ENCODE data around the gene HTATIP2.

Gene HTATIP2

GRCh38 chr11:20337526-20338154 is 25.9 kb upstream of the HTATIP2 start:
- no peak for TF ChIP-seq ZBTB7A (IDR thresholded peaks at IDR 0.05; ENCODE audit: low read depth)
- peak; percentile 52 for TF ChIP-seq RAD21 (IDR thresholded peaks at IDR 0.05; ENCODE audit: low read depth)

DNA sequence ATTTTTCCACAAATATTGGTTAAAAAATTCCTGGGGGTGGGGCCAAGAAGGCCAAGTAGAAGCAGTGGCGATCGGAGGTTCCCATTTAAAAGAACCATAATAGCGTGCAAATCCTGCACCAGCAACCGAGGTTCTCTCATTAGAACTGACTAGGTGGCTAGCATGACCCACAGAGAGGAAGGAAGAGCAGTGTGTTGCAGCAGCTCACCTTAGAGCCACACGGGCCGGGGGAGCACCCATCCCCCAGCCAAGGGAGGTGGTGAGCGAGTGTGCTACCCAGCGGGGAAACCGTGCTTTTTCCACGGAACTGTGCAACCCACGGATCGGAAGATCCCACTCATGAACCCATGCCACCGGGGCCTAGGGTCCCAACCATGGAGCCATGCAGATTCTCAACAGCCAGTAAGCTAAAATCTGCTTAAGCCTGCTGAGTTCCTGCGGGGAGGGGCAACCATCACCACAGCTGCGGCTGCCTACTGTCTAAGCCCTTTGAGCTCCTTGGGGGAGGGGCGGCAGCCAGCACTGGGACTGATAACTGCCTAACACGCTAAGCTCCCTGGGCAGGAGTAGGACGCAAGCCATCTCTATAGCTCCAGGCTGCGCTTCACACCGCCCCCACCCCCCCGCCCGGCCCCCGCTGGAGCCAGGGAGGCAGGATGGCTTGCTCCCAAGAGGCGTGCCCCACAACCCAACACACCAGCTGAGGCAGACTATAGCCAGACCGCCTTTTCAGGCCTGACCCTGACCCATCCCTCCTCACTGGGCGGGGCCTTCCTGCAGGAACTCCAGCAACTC is 21.0 kb upstream of the HTATIP2 start:
- TF ChIP-seq, protein P1, sequence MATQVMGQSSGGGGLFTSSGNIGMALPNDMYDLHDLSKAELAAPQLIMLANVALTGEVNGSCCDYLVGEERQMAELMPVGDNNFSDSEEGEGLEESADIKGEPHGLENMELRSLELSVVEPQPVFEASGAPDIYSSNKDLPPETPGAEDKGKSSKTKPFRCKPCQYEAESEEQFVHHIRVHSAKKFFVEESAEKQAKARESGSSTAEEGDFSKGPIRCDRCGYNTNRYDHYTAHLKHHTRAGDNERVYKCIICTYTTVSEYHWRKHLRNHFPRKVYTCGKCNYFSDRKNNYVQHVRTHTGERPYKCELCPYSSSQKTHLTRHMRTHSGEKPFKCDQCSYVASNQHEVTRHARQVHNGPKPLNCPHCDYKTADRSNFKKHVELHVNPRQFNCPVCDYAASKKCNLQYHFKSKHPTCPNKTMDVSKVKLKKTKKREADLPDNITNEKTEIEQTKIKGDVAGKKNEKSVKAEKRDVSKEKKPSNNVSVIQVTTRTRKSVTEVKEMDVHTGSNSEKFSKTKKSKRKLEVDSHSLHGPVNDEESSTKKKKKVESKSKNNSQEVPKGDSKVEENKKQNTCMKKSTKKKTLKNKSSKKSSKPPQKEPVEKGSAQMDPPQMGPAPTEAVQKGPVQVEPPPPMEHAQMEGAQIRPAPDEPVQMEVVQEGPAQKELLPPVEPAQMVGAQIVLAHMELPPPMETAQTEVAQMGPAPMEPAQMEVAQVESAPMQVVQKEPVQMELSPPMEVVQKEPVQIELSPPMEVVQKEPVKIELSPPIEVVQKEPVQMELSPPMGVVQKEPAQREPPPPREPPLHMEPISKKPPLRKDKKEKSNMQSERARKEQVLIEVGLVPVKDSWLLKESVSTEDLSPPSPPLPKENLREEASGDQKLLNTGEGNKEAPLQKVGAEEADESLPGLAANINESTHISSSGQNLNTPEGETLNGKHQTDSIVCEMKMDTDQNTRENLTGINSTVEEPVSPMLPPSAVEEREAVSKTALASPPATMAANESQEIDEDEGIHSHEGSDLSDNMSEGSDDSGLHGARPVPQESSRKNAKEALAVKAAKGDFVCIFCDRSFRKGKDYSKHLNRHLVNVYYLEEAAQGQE (IDR thresholded peaks at IDR 0.05; ENCODE audit: low read depth): no peak

GRCh38 chr11:20351136-20351535 is 12.4 kb upstream of the HTATIP2 start:
- TF ChIP-seq TCF12 (IDR thresholded peaks at IDR 0.05; ENCODE audit: low read depth) (no peak), TAF1 (IDR thresholded peaks at IDR 0.05; ENCODE audit: low read depth) (no peak), FOXM1 (IDR thresholded peaks at IDR 0.05; ENCODE audit: borderline replicate concordance, low read depth) (no peak), MAX (IDR thresholded peaks at IDR 0.05) (no peak), EP300 (IDR thresholded peaks at IDR 0.05; ENCODE audit: borderline replicate concordance) (no peak), ZBTB7A (IDR thresholded peaks at IDR 0.05; ENCODE audit: low read depth) (no peak), NFIC (IDR thresholded peaks at IDR 0.05) (no peak), TEAD4 (IDR thresholded peaks at IDR 0.05) (no peak), YY1 (IDR thresholded peaks at IDR 0.05; ENCODE audit: low read depth) (no peak), USF1 (IDR thresholded peaks at IDR 0.05) (no peak)

DNA sequence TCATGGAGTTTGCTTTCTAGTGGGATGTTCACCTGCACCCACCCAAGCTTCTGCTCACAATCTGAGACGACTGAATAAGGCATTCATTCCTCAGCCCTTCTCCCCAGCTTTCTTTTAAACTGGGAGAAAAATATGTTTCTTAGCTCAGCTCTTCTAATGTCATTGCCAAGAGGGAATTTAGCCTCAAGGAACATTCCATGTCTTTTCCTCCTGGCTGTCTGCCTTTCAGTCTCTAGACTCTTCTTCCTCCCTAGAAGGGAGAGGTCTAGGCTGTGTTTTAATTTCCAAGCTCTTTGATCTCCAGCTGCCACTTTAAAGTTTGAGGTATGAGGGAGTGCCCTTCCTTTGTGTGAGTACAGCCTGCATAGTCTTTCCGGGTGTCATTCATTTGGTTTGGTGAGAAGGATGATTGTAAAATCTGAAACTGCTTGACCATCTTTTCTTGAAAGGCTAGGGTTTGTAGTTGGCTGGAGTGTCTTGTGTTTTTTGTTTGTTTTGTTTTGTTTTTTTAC is 11.7 kb upstream of the HTATIP2 start:
- TF ChIP-seq, protein P1 (IDR thresholded peaks at IDR 0.05; ENCODE audit: low read depth): no peak
- no peak for TF ChIP-seq TCF12 (IDR thresholded peaks at IDR 0.05; ENCODE audit: low read depth)
- no peak for TF ChIP-seq EP300 (IDR thresholded peaks at IDR 0.05; ENCODE audit: borderline replicate concordance)
- no peak for TF ChIP-seq TAF1 (IDR thresholded peaks at IDR 0.05; ENCODE audit: low read depth)
- TF ChIP-seq MAX (IDR thresholded peaks at IDR 0.05): no peak
- no peak for TF ChIP-seq RAD21 (IDR thresholded peaks at IDR 0.05; ENCODE audit: low read depth)
- TF ChIP-seq YY1 (IDR thresholded peaks at IDR 0.05; ENCODE audit: low read depth): no peak
- TF ChIP-seq USF1 (IDR thresholded peaks at IDR 0.05): no peak
- TF ChIP-seq CREB1 (IDR thresholded peaks at IDR 0.05; ENCODE audit: low read depth): no peak
- no peak for TF ChIP-seq TEAD4 (IDR thresholded peaks at IDR 0.05)
- TF ChIP-seq NFIC (IDR thresholded peaks at IDR 0.05): no peak
- TF ChIP-seq FOXM1 (IDR thresholded peaks at IDR 0.05; ENCODE audit: borderline replicate concordance, low read depth): no peak
- TF ChIP-seq ZBTB7A (IDR thresholded peaks at IDR 0.05; ENCODE audit: low read depth): no peak

DNA sequence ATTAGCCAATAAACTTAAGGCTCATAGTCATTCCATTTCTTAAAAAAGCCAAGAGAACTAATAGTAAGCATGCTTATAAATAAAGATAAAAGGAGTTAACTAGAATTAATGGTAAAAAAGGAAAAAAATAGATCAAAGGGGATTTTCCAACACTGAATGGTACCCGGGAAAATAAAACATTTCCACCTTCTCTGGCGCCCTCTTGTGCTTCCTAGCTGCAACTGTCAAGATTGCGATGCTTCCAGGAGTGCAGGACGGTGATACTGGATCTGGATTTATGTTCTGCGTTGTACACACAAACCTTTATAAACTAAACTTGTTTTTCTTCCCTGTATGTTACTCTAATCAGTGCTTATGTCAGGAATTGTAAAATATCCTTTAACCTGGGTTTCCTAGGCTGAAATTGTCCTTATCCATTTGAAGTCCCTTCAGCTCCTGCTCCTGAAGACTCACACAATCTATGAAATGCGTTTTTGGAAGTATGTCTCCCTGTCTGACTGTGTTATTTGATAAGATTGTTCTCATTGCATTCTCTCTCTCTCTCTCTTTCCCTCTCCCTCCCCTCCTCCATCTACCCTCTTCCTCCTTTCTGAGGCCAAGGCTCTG is 9.6 kb upstream of the HTATIP2 start:
- TF ChIP-seq USF1 (IDR thresholded peaks at IDR 0.05) (no peak), RAD21 (IDR thresholded peaks at IDR 0.05; ENCODE audit: low read depth) (peak; percentile 69)

Data from Ishikawa (cell line).